ENCODE data around the gene RILPL1.

GRCh38 chr12:123485756-123486155, 47.8 kb downstream of the RILPL1 start:
- TF ChIP-seq POLR2AphosphoS5 (IDR thresholded peaks at IDR 0.05; ENCODE audit: low read depth, low read length) (no peak), POLR2A (IDR thresholded peaks at IDR 0.05; ENCODE audit: low read depth, low read length) (no peak), SPI1 (IDR thresholded peaks at IDR 0.05; ENCODE audit: low read depth, low read length) (no peak)
